ENCODE measurements around the gene MCU. TPM values are rescaled to one million over a fixed set of nuclear protein-coding genes. Genes with fewer than 3 reads are reported as not detected.

The MCU gene
- total RNA-seq, 6 experiments from 2014 or later, result 6.2 to 14.6 (median 10.4) TPM

DNA sequence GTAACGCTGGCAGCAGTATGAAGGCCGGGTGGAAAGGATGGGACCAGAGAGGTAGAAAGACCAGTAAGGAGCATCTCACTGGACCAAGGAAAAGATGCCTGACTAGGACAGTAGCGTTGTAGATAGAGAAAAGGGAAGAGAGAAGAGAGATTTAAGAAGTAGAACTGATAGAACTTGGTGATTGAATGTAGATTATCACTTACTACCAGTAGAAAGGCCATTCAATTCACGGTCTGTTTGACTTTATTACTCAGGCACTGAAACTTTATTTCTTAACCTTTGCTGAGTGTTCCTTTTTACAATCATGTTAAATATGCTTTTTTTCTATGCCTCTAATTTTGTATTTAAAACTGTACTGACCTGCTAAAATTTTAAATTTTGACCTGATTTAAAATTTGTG lies 12.2 kb downstream of the MCU start:
- H3K4me1 ChIP-seq, result peaks cover 0 to 6% (median 1%) of the 10 kb centered on the region in 4 donors
- intact Hi-C loops (cut with DNase I), result no loop called here
- no peak overlapping the region for H3K4me3 ChIP-seq
- H3K9me3 ChIP-seq, result no peaks in the 10 kb centered on the region
- no peaks in the 10 kb centered on the region for H3K27me3 ChIP-seq
- WGBS (ENCODE audit: insufficient coverage, low coverage, low lambda C conversion rate, missing lambda C conversion rate), result 91% methylated on average over 4 of the region's 4 CpGs
- DNase-seq (no peak), ATAC-seq (no peak)
- TF ChIP-seq POLR2A (IDR thresholded peaks at IDR 0.05), result no peak
- TF ChIP-seq, protein P1, sequence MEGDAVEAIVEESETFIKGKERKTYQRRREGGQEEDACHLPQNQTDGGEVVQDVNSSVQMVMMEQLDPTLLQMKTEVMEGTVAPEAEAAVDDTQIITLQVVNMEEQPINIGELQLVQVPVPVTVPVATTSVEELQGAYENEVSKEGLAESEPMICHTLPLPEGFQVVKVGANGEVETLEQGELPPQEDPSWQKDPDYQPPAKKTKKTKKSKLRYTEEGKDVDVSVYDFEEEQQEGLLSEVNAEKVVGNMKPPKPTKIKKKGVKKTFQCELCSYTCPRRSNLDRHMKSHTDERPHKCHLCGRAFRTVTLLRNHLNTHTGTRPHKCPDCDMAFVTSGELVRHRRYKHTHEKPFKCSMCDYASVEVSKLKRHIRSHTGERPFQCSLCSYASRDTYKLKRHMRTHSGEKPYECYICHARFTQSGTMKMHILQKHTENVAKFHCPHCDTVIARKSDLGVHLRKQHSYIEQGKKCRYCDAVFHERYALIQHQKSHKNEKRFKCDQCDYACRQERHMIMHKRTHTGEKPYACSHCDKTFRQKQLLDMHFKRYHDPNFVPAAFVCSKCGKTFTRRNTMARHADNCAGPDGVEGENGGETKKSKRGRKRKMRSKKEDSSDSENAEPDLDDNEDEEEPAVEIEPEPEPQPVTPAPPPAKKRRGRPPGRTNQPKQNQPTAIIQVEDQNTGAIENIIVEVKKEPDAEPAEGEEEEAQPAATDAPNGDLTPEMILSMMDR (IDR thresholded peaks at IDR 0.05), result no peak
- H3K36me3 ChIP-seq, result no peaks in the 10 kb centered on the region
- no peak overlapping the region for H3K27ac ChIP-seq

DNA sequence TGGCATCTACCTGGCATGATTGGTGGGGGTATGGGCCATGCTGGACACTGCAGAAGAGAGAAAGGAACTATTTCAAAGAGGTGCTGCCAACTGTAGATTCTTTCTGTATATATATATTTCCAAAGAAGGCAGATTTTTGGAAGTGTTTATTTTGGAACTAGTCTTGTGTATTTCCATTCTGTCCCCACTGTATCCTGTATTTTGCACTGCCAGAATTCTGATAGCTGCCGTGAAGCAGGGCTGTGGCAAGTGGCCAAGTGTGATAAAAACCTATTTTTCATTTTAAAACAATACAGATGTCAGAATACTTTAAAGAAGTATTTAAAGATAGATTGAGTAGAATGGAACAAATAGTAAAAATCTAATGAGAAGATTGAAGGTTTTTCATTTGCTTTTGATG lies 17.1 kb downstream of the MCU start:
- Histone ChIP-seq H3K4me1 (peaks cover 0 to 15% (median 2%) of the 10 kb centered on the region in 4 donors), H3K27ac (peak overlapping the region in 1 of 3 donors; percentile 34), H3K9me3 (no peaks in the 10 kb centered on the region), H3K27me3 (no peaks in the 10 kb centered on the region), H3K36me3 (no peaks in the 10 kb centered on the region), H3K4me3 (no peak overlapping the region)
- ATAC-seq, result peak; percentile 43 to 72 (median 56)
- intact Hi-C loops (cut with DNase I), result no loop called here
- 17% methylated on average over 1 of the region's 1 CpG for WGBS (ENCODE audit: insufficient coverage, low coverage, low lambda C conversion rate, missing lambda C conversion rate)
- no peak for DNase-seq
- TF ChIP-seq POLR2A (IDR thresholded peaks at IDR 0.05), result no peak
- TF ChIP-seq, protein P1 (IDR thresholded peaks at IDR 0.05), result no peak

DNA sequence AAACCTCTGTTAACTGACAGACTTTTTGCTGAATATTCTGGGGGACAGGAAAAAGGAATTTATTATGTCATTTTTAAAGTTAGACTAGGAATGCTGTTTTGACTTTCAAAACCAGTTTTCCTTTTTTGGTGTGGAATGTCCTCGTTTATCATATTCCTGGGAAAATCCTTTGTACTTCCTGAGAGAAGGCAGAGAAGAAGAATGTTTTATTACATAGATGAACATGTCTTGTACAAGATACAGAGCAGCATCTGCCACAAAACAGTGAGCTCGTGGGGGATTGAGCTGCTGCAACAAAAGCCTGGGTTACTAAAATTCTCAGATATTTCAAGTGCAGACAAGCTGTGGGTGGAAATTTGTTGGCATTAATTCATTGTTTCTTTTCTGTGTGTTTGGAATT lies 20.2 kb downstream of the MCU start:
- Histone ChIP-seq H3K9me3 (no peaks in the 10 kb centered on the region), H3K4me1 (peaks cover 0 to 15% (median 2%) of the 10 kb centered on the region in 4 donors), H3K27ac (peak overlapping the region in 2 of 3 donors; percentile 45 to 57), H3K36me3 (peaks cover 0 to 7% (median 0%) of the 10 kb centered on the region in 4 donors), H3K27me3 (no peaks in the 10 kb centered on the region), H3K4me3 (no peak overlapping the region)
- intact Hi-C loops (cut with DNase I), result no loop called here
- ATAC-seq, result peak in 2 of 4 donors; percentile 14 to 38
- 45% methylated on average over 2 of the region's 2 CpGs for WGBS (ENCODE audit: insufficient coverage, low coverage, low lambda C conversion rate, missing lambda C conversion rate)
- TF ChIP-seq, protein P1 (IDR thresholded peaks at IDR 0.05), result no peak
- no peak for TF ChIP-seq POLR2A (IDR thresholded peaks at IDR 0.05)
- DNase-seq, result no peak

DNA sequence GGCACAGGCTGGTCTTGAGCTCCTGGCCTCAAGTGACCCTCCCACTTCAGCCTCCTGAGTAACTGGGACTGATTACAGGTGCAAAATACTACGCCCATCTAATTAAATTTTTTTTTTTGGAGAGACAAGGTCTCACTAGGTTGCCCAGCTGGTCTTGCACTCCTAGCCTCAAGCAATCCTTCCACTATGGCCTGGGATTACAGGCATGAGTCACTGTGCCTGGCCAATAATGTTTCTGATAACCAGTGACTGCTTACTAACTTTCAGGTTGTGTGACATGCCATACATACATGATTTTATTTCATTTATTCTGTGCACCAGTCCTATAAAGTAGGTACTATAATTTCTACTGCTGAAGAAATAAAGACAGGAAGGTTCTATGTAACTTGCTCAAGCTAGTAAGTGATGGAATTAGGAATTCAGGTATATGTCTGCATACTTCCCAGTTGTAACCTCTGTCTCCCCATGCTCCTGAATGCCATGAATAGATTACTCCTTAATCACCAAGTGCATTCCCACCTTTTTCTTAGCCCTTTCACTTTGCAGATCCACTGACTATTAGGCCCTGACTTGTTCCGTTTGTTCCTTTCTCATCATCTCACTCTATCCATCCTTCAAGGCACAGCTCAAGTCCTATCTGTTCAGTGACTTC lies 28.1 kb downstream of the MCU start:
- no peak overlapping the region for H3K27ac ChIP-seq
- intact Hi-C loops (cut with DNase I), result no loop called here
- TF ChIP-seq, protein P1 (IDR thresholded peaks at IDR 0.05), result no peak
- no peak for TF ChIP-seq POLR2A (IDR thresholded peaks at IDR 0.05)
- H3K36me3 ChIP-seq, result peaks cover 0 to 6% (median 0%) of the 10 kb centered on the region in 4 donors
- ATAC-seq, result no peak
- WGBS (ENCODE audit: insufficient coverage, low coverage, low lambda C conversion rate, missing lambda C conversion rate), result 87% methylated on average over 2 of the region's 2 CpGs
- no peak overlapping the region for H3K4me3 ChIP-seq
- H3K4me1 ChIP-seq, result no peaks in the 10 kb centered on the region
- H3K9me3 ChIP-seq, result no peaks in the 10 kb centered on the region
- DNase-seq, result no peak
- H3K27me3 ChIP-seq, result no peaks in the 10 kb centered on the region
